HG03342 (cell line): ENCODE measurements around the gene ANXA6.

Experiments
- ATAC-seq: cut with Tn5 transposase; IDR thresholded peaks from one replicate; pipeline ENCODE4 v1.9.1; 2021; ENCODE audit warnings: mild to moderate bottlenecking, moderate library complexity; ENCODE audit not compliant: unreplicated experiment

ANXA6 gene

GRCh38 chr5:151106509-151106908 is 51.1 kb downstream of the ANXA6 start:
- no peak for ATAC-seq

- no peak for ATAC-seq
Measured at GRCh38 chr5:151106043-151106442, 51.5 kb downstream of the ANXA6 start.

- no peak for ATAC-seq
Measured at GRCh38 chr5:151105561-151105960, 52.0 kb downstream of the ANXA6 start.

- ATAC-seq = no peak
Measured at GRCh38 chr5:151104795-151105194, 52.8 kb downstream of the ANXA6 start.

GRCh38 chr5:151101746-151102145 is 55.8 kb downstream of the ANXA6 start:
- ATAC-seq = no peak

- no peak for ATAC-seq
Measured at GRCh38 chr5:151101151-151101550, 56.4 kb downstream of the ANXA6 start.

- ATAC-seq = no peak
Measured at GRCh38 chr5:151100681-151101080, 56.9 kb downstream of the ANXA6 start.

DNA sequence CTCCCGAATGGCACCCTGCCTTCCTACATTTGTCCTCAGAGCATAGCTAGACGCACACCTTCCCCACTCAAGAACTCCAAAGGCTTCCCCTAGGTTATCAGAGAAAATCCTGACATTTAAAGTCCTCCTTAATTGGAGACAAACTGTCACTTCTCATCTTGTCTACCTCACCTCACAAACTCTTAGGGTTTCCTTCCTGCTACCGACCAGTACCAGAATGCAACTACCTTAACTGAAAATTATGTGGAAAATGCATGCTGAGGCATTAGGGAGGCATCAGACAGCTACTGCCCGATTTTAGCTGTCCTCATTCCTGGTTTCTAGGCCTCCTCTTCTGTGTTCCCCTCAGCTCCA is 58.8 kb downstream of the ANXA6 start:
- no peak for ATAC-seq

DNA sequence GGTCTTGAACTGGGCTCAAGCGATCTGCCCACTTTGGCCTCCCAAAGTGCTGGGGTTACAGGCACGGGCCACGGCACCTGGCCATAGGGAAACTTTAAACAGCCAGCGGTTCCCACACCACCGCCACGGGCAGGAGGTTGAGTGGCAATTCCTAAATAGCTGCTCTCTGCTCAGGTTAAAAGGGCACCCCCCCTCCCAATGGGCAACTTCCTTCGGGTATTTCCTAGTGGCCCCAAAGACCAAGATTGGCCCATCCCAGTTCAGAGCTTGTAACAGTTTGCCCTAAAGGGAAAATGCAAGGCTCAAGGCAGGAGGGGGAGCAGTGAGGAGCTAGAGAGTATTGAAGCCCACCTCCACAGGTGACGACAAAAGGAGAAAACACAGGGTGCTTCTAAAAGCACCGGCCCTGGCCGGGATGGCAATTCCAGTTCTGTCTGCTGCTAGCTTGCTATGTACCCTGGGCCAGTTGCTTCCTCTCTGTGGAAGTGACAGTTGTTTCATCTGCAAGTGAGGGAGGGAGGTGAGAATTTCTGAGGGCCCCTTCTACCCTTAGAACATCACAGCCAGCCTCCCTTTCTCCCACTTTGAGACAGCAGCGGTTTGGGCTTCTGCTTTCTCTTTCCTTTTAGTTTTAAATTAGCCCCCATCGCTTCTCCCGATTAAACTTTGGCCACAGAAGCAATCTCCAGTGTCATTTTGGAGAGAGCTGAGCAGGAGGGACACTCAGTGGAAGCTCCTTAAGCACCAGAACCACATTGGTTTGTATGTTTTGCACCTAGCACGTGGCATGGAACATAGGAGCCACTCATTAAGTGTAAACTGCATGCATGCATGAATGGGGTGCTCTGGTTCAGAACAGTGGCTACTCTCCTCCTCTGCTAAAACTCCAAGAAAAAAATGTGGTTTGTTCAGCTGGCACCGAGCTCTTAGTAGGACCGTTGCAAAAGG is 59.5 kb downstream of the ANXA6 start:
- peak; percentile 45 for ATAC-seq

GRCh38 chr5:151097061-151097460 is 60.5 kb downstream of the ANXA6 start:
- no peak for ATAC-seq

- ATAC-seq = no peak
Measured at GRCh38 chr5:151096001-151096373, 61.6 kb downstream of the ANXA6 start.

GRCh38 chr5:151095341-151096000 is 62.1 kb downstream of the ANXA6 start:
- ATAC-seq = no peak

DNA sequence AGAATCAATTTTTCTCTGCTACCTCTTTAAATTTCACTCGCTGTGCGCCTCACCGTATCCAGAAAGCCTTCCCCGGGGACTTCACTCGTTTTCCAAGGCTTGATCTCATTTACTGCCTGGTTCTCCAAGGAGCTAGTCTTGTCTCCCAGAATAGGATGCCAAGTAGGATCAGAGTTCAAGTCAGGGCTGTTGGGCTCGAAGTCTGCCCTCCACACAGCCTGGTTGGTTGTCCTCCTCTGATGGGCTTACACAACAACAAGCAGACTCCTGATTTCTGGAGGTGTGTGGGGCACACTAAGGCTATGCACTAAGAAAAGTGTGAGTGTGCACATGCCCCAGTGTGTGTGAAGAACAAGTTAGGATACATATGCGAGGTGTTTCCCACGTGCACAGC is 62.7 kb downstream of the ANXA6 start:
- ATAC-seq = no peak

DNA sequence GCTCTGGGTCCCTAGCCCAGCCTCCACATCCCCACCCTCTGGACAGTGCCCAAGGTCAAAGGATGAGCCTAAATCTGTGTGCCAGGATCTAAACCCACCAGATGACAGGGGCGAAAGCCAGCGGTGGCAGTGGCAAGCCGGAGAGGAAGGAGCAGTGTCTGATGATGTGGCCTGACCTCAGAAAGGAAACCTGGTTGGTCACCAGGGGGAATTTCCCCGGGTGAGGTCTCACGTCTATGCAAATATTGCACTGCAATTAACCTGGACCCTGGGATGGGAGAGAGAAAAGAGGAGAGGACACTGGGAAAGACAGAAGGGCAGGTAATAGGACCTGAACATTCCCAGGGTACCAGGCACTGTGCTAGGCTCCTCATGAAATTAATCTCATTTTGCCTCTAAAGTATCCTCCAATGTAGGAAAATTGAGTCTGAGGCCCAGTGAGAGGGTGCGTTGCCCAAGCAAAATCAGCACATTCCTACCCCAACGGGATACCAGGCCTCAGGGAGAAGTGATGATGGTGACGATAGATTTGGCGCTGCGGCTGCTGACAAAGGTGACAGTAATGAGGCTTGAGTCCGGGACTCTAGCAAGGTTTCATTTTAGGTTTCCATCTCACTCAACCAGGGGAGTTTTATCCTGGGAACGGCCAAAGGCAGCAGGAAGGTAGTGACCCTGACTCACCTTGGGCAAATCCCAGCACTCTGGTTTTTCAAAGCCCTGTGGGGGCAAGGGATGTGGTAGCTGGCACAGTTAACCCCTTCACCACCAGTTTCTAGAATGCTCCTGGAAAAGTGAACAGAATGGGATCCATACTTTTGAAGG is 63.3 kb downstream of the ANXA6 start:
- ATAC-seq = peak; percentile 59

DNA sequence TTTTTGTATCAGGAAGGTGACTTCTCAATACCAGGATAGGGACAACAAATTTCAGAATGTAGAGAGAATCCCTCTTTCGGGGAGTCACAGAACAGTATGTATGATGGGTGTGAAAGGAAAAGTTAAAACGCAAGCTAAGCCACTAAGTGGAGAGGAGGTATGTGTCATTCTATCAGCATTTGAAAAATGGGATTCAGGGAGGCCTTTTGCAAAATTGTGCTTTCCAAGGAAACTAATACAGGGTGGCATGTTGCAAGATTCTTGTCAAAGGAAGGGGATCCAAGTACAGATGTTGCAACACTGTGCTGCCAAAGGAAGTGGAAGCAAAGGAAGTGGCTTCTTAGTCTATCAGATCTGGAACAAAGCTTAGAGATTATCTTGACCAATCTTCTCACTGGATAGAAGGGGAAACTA is 64.1 kb downstream of the ANXA6 start:
- peak; percentile 6 for ATAC-seq

DNA sequence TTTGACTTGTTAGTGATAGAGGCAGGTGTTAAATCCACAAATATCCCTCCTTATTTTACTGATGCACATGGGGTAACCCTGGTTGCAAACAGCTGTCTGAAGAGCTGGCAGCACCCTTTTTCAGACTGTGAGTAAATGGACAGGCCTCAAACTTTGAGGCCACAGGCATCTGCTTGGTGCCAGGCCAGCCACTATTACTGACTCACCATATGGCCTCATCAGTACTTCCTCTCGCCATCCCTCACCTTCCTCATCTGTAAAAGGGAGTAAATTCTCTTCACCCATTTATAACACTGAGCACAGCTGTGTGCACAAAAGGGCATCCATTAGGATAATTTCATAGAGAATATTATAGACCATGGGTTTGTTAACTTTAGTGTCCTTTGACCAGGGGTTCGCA is 64.8 kb downstream of the ANXA6 start:
- no peak for ATAC-seq

- ATAC-seq = no peak
Measured at GRCh38 chr5:151089726-151090125, 67.9 kb downstream of the ANXA6 start.

DNA sequence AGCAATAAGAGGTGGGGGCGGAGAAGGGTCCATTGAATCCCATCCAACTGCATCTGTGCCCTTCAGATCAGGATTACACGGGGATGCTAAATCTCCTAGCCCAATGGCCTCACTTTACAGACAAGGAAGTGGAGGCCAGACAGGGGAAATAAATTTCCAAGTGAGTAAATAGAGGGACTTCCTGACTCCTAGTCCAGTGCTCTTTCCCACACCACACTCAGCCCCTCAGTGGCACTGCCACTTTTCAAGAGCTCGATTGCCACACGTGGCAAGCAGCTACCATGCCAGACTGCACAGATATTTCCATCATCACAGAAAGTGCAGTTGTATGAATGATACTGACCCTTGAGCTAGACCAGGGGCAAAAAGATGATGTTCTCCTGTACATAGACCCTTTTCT is 68.6 kb downstream of the ANXA6 start:
- no peak for ATAC-seq

DNA sequence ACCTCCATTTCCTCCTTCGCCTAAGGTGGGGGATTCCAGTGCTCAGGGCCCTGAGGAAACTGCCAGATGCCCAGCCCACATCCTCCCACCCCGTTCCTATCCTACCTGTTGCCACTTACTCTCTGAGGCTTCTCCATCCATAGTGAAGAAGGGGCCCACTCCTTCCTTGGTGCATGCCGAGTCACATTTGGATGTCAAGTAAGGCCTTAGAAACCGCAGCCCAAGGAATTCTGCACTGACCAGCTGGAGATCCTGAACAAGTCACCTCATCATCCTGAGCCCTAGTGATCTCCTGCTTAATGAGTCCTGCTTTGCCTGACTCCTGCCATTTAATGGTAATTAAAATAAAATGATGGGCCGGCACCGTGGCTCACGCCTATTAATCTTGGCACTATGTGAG is 70.1 kb downstream of the ANXA6 start:
- no peak for ATAC-seq

DNA sequence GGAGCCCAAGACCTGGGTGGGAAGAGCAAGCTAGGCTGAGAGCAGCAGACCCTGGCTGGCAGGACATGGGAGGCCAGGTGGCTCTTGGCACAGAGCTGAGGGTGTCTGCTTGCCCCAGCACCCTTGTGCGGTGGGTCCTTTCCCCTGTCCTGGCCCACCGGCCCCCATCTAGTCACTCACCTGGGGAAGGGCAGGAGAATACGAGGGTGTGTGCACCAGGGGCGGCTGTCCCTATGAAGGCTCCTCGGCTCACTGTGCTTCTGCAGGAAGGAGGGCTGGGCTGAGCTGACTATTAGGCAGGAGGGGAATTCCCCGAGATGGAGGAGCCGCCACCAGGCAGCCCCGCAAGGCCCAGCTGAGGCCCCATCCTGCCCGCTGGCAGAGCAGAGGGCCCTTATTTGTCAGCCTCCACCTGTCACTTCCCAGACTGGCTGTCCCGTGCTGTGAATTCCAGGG is 70.6 kb downstream of the ANXA6 start:
- ATAC-seq = peak; percentile 75

GRCh38 chr5:151086192-151086869 is 71.2 kb downstream of the ANXA6 start:
- ATAC-seq = no peak
